BJ (cell line): ENCODE results near the gene TMC6. TPM values are rescaled to one million over a fixed set of nuclear protein-coding genes. Genes with fewer than 3 reads are reported as not detected.

ENCODE experiments used
- CTCF ChIA-PET: fragments of 350-600 bp; formaldehyde crosslinking; extraction: SDS; loops from one replicate; lab custom pipeline; 2021; ENCODE audit warnings: antibody characterized with exemption, inconsistent platforms; lab: Yijun Ruan, JAX
- POLR2A ChIA-PET: fragments of 300-600 bp; sonication (Branson Sonifier 250); formaldehyde crosslinking; extraction: SDS; loops from one replicate; lab custom pipeline; 2021; ENCODE audit warnings: antibody characterized with exemption; lab: Charles Lee
- DNase-seq: peaks from one replicate; pipeline ENCODE4 v3.0.0-alpha.2; 2011; ENCODE audit warnings: low read depth
- H3K27me3 ChIP-seq: 2 replicates; pipeline ENCODE4 v1.6.0; 2011; ENCODE audit warnings: low read length; ENCODE audit not compliant: control insufficient read depth, insufficient read depth
- H3K36me3 ChIP-seq: 2 replicates; pipeline ENCODE4 v1.5.1; 2011; ENCODE audit warnings: low read length; ENCODE audit not compliant: control insufficient read depth, insufficient read depth
- H3K4me3 ChIP-seq: 2 replicates; pipeline ENCODE4 v1.5.1; 2011; ENCODE audit warnings: low read depth, mild to moderate bottlenecking, control low read depth, low read length
- polyA plus RNA-seq: library from polyadenylated mRNA; depleted of rRNA; stranded (reverse); fragments of >200 nt; gene quantifications from 2 replicates; pipeline ENCODE4 v1.2.3, GENCODE V29; 2011
- TF ChIP-seq, protein P1 (sequence below): IDR thresholded peaks from 2 replicates; pipeline ENCODE4 v1.5.1; 2011; ENCODE audit warnings: low read depth, mild to moderate bottlenecking, control low read depth, inconsistent platforms, low read length, moderate library complexity; ENCODE audit not compliant: insufficient read depth

The TMC6 gene
- polyA plus RNA-seq, 1 experiment: 0.26 TPM

DNA sequence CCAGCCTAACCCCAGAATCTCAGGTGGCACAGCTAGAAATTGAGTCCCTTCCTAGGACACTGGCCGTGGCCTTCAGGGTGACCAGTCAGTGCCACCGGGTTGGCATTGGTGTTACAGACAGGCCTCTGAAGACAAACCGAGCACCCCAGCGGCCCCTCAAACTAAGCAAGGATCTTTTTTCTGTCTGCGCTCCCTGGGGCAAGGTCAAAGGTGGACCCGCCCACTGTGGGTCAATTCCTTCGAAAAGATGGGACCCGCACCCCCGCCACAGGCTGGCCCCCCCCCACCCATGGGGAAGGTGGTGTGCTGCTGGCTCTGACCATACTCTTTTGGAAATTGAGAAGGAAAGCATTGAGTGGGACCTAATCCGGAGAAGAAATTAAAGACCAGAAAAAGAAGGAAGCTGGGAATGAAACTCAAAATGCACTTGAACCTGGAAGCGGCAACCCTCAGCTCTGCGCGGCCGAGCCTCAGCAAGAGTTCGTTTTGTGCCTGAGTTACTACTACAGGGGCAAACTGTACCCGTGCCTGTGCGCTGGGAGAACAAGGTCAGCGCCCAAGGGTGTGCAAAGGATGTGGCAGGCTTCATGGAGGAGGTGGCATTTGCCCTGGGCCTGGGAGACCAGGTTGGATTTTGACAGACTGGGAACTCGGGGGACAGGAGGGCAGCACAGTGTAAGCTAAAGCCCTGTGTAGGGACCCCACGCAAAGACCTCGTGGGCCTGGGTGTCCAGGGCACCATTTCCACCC lies 20.4 kb downstream of the TMC6 start:
- H3K4me3 ChIP-seq: no peak overlapping the region
- TF ChIP-seq, protein P1, sequence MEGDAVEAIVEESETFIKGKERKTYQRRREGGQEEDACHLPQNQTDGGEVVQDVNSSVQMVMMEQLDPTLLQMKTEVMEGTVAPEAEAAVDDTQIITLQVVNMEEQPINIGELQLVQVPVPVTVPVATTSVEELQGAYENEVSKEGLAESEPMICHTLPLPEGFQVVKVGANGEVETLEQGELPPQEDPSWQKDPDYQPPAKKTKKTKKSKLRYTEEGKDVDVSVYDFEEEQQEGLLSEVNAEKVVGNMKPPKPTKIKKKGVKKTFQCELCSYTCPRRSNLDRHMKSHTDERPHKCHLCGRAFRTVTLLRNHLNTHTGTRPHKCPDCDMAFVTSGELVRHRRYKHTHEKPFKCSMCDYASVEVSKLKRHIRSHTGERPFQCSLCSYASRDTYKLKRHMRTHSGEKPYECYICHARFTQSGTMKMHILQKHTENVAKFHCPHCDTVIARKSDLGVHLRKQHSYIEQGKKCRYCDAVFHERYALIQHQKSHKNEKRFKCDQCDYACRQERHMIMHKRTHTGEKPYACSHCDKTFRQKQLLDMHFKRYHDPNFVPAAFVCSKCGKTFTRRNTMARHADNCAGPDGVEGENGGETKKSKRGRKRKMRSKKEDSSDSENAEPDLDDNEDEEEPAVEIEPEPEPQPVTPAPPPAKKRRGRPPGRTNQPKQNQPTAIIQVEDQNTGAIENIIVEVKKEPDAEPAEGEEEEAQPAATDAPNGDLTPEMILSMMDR: no peak
- no peaks in the 10 kb centered on the region for H3K27me3 ChIP-seq
- ChIA-PET POLR2A (no interaction called here), CTCF (interaction anchor here (0.8 to 2.5 kb wide), 3 partner anchors 10 to 143 kb away, joined by 3 to 8 read pairs (median 3); no protein-coding TSS in a partner anchor)
- peaks cover 7% of the 10 kb centered on the region for H3K36me3 ChIP-seq
- DNase-seq: no peak

DNA sequence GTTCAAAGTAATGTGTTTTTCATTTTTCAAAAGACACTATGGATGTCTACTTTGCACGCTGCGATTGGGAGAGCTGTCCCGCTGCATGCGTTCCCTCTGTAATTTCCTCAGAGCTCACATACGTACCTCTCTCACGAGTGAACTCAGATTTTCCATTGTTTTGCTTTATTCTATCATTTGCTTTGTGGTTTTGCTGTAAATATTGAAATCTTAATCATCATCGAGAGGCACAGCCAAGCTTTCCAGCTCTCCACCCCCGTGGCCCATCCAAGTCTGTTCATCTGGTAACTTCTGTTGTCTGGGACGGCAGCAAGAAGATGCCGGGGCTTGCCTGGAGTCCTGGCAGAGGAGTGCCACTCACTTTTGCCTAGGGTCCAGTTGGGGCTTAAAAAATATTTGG lies 21.1 kb downstream of the TMC6 start:
- H3K4me3 ChIP-seq: no peak overlapping the region
- ChIA-PET POLR2A (no interaction called here), CTCF (no interaction called here)
- no peak for DNase-seq
- H3K27me3 ChIP-seq: no peaks in the 10 kb centered on the region
- TF ChIP-seq, protein P1: no peak
- peaks cover 7% of the 10 kb centered on the region for H3K36me3 ChIP-seq

DNA sequence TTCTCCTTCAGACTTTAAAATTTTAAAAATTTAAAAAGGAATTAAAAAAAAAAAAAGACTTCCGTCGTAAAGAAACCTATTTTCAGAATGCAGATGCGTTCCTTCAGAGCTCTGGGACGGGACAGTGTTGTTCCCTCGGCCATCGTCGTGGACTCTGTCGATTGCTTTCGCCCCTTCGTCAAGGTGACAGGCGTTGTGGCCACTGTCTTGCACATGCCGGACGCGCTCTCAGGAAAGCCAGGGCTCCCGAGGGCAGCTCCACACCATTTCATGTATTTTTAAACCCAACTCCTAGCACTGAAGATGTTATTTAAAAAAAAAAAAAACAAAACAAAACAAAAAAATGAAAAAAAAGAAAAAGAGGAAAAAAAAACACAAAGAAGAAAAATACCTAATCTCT lies 22.3 kb downstream of the TMC6 start:
- Histone ChIP-seq H3K4me3 (no peak overlapping the region), H3K36me3 (peaks cover 10% of the 10 kb centered on the region), H3K27me3 (no peaks in the 10 kb centered on the region)
- DNase-seq: no peak
- TF ChIP-seq, protein P1: no peak
- ChIA-PET POLR2A (no interaction called here), CTCF (no interaction called here)

DNA sequence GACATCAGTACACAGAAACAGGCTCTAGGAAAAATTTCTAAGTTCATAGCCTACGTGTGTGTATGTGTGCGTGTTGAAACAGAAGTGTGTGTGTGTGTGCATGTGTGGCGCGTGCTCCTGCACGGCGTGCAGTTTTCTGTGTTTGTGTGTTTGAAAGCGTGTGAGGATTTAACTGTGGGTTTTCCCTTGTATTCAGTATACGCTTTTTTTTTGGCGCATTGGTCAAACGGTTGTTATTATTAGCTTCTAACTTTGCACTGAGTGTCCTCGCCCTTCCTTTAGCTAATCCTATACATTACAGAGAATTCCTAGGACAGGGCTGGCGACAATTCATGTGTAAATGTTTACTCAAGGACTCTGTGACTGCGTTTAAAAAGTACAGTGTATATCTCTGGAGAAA lies 23.0 kb downstream of the TMC6 start:
- H3K36me3 ChIP-seq: peaks cover 10% of the 10 kb centered on the region

DNA sequence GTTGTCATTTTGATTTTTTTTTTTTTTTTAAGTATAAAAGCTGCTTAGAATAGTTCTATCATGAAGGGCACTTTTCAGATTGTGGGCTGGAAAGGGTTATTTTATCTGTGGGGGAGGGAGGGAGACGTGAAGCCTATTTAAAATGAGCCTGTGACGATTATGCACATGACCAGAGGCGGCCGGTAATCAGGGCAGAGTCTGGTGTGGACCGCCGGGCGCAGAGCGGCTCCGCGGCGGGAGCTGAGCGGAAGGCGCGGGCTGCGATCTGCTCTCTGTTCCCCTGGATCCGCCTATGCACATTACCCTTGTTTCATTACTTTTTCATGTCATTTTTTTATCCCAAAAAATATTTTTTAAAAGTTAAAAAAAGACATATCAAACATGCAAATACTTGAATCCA lies 23.5 kb downstream of the TMC6 start:
- Histone ChIP-seq H3K27me3 (no peaks in the 10 kb centered on the region), H3K4me3 (no peak overlapping the region), H3K36me3 (peaks cover 10% of the 10 kb centered on the region)
- ChIA-PET POLR2A (no interaction called here), CTCF (no interaction called here)
- TF ChIP-seq, protein P1: no peak
- no peak for DNase-seq

More for the DNA sequence above, 23.0 kb downstream of the TMC6 start:
- TF ChIP-seq, protein P1: no peak
- DNase-seq: no peak
- H3K27me3 ChIP-seq: no peaks in the 10 kb centered on the region
- H3K4me3 ChIP-seq: no peak overlapping the region
- ChIA-PET POLR2A (no interaction called here), CTCF (no interaction called here)
